ENCODE data around the gene OPCML. TPM values are rescaled to one million over a fixed set of nuclear protein-coding genes. Genes with fewer than 3 reads are reported as not detected.

The OPCML gene
- total RNA-seq, 1 experiment from 2014 or later = 0.02 TPM

GRCh38 chr11:132564091-132564885 lies 968.0 kb downstream of the OPCML start:
- no peak for DNase-seq (ENCODE audit: low read depth)

- DNase-seq (ENCODE audit: low read depth) = no peak
These were observed 969.3 kb downstream of the OPCML start for GRCh38 chr11:132563050-132563449.

GRCh38 chr11:132561937-132562336 lies 970.4 kb downstream of the OPCML start:
- no peak for DNase-seq (ENCODE audit: low read depth)

- no peak for DNase-seq (ENCODE audit: low read depth)
These were observed 972.8 kb downstream of the OPCML start for GRCh38 chr11:132559331-132560036.

GRCh38 chr11:132556316-132556715 lies 976.0 kb downstream of the OPCML start:
- DNase-seq (ENCODE audit: low read depth) = no peak

- DNase-seq (ENCODE audit: low read depth) = no peak
These were observed 976.7 kb downstream of the OPCML start for GRCh38 chr11:132555617-132556016.

GRCh38 chr11:132551016-132551415 lies 981.3 kb downstream of the OPCML start:
- DNase-seq (ENCODE audit: low read depth) = peak; percentile 3

GRCh38 chr11:132549561-132549960 lies 982.7 kb downstream of the OPCML start:
- peak; percentile 10 for DNase-seq (ENCODE audit: low read depth)

- peak; percentile 82 for DNase-seq (ENCODE audit: low read depth)
These were observed 983.3 kb downstream of the OPCML start for GRCh38 chr11:132549001-132549400.

- DNase-seq (ENCODE audit: low read depth) = no peak
These were observed 988.3 kb downstream of the OPCML start for GRCh38 chr11:132544007-132544406.

GRCh38 chr11:132541794-132542193 lies 990.5 kb downstream of the OPCML start:
- DNase-seq (ENCODE audit: low read depth) = no peak

- DNase-seq (ENCODE audit: low read depth) = no peak
These were observed 991.7 kb downstream of the OPCML start for GRCh38 chr11:132540581-132540980.

GRCh38 chr11:132539590-132540368 lies 992.5 kb downstream of the OPCML start:
- DNase-seq (ENCODE audit: low read depth) = no peak

- DNase-seq (ENCODE audit: low read depth) = no peak
These were observed 993.7 kb downstream of the OPCML start for GRCh38 chr11:132538642-132539041.

- DNase-seq (ENCODE audit: low read depth) = no peak
These were observed 996.5 kb downstream of the OPCML start for GRCh38 chr11:132535830-132536229.

- DNase-seq (ENCODE audit: low read depth) = no peak
These were observed 1000.4 kb downstream of the OPCML start for GRCh38 chr11:132531921-132532320.

GRCh38 chr11:132528181-132528580 lies 1004.1 kb downstream of the OPCML start:
- DNase-seq (ENCODE audit: low read depth) = no peak

GRCh38 chr11:132523929-132524328 lies 1008.4 kb downstream of the OPCML start:
- DNase-seq (ENCODE audit: low read depth) = peak; percentile 4

- no peak for DNase-seq (ENCODE audit: low read depth)
These were observed 1012.1 kb downstream of the OPCML start for GRCh38 chr11:132520199-132520598.

GRCh38 chr11:132519241-132519815 lies 1013.0 kb downstream of the OPCML start:
- DNase-seq (ENCODE audit: low read depth) = no peak

GRCh38 chr11:132504501-132505041 lies 1027.7 kb downstream of the OPCML start:
- peak; percentile 24 for DNase-seq (ENCODE audit: low read depth)

- DNase-seq (ENCODE audit: low read depth) = no peak
These were observed 1030.9 kb downstream of the OPCML start for GRCh38 chr11:132501356-132501755.

Data from M059J (cell line).